ENCODE results near the gene RIPOR3. TPM values are rescaled to one million over a fixed set of nuclear protein-coding genes. Genes with fewer than 3 reads are reported as not detected.

RIPOR3 gene
- total and polyA plus RNA-seq, 2 donors from 2014 or later = 10.5 to 14.6 TPM

DNA sequence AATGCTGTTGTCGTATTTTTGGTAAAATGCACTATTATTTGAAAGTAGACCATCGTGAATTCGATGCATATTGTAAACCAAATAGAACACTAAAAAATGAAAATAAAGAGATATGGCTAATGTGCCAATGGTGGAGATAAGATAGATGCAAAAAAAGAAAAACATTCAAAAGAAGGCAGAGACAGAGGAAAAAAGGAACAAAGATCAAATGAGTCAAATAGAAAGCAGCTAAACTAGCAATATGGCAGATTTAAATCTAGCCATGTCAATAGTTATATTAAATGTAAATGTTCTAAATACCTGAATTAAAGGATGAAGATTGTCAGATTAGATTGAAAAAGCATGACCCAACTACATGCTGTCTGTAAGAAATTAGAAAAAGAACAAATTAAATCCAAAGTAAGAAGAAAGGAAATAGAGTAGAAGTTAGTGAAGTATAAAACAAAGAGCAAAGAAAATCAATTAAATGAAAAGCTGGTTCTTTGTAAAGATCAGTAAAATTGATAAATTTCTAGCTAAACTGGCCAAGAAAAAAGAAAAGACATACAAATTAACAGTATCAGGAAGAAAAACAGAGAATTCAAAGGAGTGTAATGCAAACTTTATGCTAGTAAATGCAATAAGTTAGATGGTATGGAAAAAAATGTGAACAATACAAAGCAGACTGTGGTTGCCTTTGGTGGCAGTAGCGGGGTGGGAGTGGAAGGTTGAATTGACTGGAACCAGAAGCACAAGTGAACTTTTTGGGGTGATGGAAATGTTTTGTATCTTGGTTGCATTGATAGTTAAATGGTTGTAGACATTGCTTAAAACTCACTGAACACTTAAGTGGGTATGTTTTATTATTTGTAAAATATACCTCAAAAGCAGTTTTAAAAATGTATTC, 136.4 kb downstream of the RIPOR3 start:
- H3K4me1 ChIP-seq (ENCODE audit: control insufficient read depth in 2 of 3, insufficient read depth in 2 of 3, low read depth in 1 of 3, low read length in 3 of 3) = no peaks in the 10 kb centered on the region
- intact Hi-C loops (cut with DNase I) = no loop called here
- DNase-seq (no peak), FAIRE-seq (no peak)
- H3K36me3 ChIP-seq (ENCODE audit: control insufficient read depth in 2 of 3, insufficient read depth in 3 of 3, low read length in 3 of 3) = no peaks in the 10 kb centered on the region
- H3K9me3 ChIP-seq (ENCODE audit: control insufficient read depth in 2 of 3, insufficient read depth in 1 of 3, low read length in 3 of 3) = no peaks in the 10 kb centered on the region
- no peak overlapping the region for H3K9ac ChIP-seq (ENCODE audit: low read length in 3 of 3)
- no peak overlapping the region for H3K4me3 ChIP-seq (ENCODE audit: low read length in 3 of 3)
- no peak overlapping the region for H3K27ac ChIP-seq (ENCODE audit: low read depth in 2 of 2, low read length in 2 of 2)
- TF ChIP-seq, protein P1, sequence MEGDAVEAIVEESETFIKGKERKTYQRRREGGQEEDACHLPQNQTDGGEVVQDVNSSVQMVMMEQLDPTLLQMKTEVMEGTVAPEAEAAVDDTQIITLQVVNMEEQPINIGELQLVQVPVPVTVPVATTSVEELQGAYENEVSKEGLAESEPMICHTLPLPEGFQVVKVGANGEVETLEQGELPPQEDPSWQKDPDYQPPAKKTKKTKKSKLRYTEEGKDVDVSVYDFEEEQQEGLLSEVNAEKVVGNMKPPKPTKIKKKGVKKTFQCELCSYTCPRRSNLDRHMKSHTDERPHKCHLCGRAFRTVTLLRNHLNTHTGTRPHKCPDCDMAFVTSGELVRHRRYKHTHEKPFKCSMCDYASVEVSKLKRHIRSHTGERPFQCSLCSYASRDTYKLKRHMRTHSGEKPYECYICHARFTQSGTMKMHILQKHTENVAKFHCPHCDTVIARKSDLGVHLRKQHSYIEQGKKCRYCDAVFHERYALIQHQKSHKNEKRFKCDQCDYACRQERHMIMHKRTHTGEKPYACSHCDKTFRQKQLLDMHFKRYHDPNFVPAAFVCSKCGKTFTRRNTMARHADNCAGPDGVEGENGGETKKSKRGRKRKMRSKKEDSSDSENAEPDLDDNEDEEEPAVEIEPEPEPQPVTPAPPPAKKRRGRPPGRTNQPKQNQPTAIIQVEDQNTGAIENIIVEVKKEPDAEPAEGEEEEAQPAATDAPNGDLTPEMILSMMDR (IDR thresholded peaks at IDR 0.05; ENCODE audit: borderline replicate concordance, extremely low read depth, insufficient read depth) = no peak
- no peaks in the 10 kb centered on the region for H3K27me3 ChIP-seq (ENCODE audit: control insufficient read depth, insufficient read depth, low read length)

DNA sequence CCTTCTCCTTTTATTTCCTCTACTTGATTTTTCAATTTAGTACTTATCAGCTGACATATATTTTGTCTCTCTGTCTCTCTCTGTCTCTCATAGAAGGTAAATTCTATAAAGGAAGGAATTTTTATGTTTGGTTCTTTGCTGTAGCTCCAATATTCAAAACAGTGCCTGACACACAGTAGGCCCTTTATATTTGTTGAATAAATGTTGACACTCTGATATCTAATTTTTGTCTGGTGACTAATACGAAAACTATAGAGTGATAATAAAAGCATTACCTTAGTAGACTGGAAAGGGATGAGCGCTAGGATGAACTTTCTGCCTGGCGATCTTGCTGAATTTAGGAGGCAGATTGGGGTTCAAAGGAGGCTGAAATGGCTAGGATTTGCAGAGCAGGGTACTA, 138.4 kb downstream of the RIPOR3 start:
- intact Hi-C loops (cut with DNase I) = no loop called here
- DNase-seq = no peak
- Histone ChIP-seq H3K36me3 (ENCODE audit: control insufficient read depth in 2 of 3, insufficient read depth in 3 of 3, low read length in 3 of 3) (no peaks in the 10 kb centered on the region), H3K4me3 (ENCODE audit: low read length in 3 of 3) (no peak overlapping the region), H3K27ac (ENCODE audit: low read depth in 2 of 2, low read length in 2 of 2) (no peak overlapping the region), H3K4me1 (ENCODE audit: control insufficient read depth in 2 of 3, insufficient read depth in 2 of 3, low read depth in 1 of 3, low read length in 3 of 3) (peaks cover 0 to 4% (median 3%) of the 10 kb centered on the region in 3 donors), H3K27me3 (ENCODE audit: control insufficient read depth, insufficient read depth, low read length) (no peaks in the 10 kb centered on the region), H3K9ac (ENCODE audit: low read length in 3 of 3) (no peak overlapping the region), H3K9me3 (ENCODE audit: control insufficient read depth in 2 of 3, insufficient read depth in 1 of 3, low read length in 3 of 3) (no peaks in the 10 kb centered on the region)
- TF ChIP-seq, protein P1 (IDR thresholded peaks at IDR 0.05; ENCODE audit: borderline replicate concordance, extremely low read depth, insufficient read depth) = no peak
- no peak for FAIRE-seq

- TF ChIP-seq, protein P1 (IDR thresholded peaks at IDR 0.05; ENCODE audit: borderline replicate concordance, extremely low read depth, insufficient read depth) = no peak
- H3K9ac ChIP-seq (ENCODE audit: low read length in 3 of 3) = no peak overlapping the region
- H3K4me1 ChIP-seq (ENCODE audit: control insufficient read depth in 2 of 3, insufficient read depth in 2 of 3, low read depth in 1 of 3, low read length in 3 of 3) = peaks cover 0 to 4% (median 3%) of the 10 kb centered on the region in 3 donors
- no peak for FAIRE-seq
- H3K36me3 ChIP-seq (ENCODE audit: control insufficient read depth in 2 of 3, insufficient read depth in 3 of 3, low read length in 3 of 3) = no peaks in the 10 kb centered on the region
- peak in 1 of 5 donors; percentile 17 for DNase-seq
- H3K9me3 ChIP-seq (ENCODE audit: control insufficient read depth in 2 of 3, insufficient read depth in 1 of 3, low read length in 3 of 3) = no peaks in the 10 kb centered on the region
- H3K27me3 ChIP-seq (ENCODE audit: control insufficient read depth, insufficient read depth, low read length) = no peaks in the 10 kb centered on the region
- H3K4me3 ChIP-seq (ENCODE audit: low read length in 3 of 3) = no peak overlapping the region
- intact Hi-C loops (cut with DNase I) = no loop called here
- no peak overlapping the region for H3K27ac ChIP-seq (ENCODE audit: low read depth in 2 of 2, low read length in 2 of 2)
Observed at GRCh38 chr20:50551288-50551687, 140.1 kb downstream of the RIPOR3 start.

Data from kidney (tissue), 14 donors.